Fibroblast of lung (primary cell): ENCODE measurements around the gene RRH.

Source experiments
- CTCF ChIP-seq, 2 donors: IDR thresholded peaks in 1 of 2; conservative IDR thresholded peaks in 1 of 2; 1 replicate in 1 of 2; 2 replicates in 1 of 2; pipeline ENCODE4 v1.5.1; 2011 to 2012; ENCODE audit warnings: low read length in 2 of 2, control low read depth in 1 of 2, inconsistent platforms in 1 of 2, low read depth in 1 of 2, mild to moderate bottlenecking in 1 of 2
- EZH2 ChIP-seq: IDR thresholded peaks from 2 replicates; pipeline ENCODE4 v1.5.1; 2012; ENCODE audit warnings: low read length, control low read depth, mild to moderate bottlenecking; ENCODE audit errors: missing control alignments

DNA sequence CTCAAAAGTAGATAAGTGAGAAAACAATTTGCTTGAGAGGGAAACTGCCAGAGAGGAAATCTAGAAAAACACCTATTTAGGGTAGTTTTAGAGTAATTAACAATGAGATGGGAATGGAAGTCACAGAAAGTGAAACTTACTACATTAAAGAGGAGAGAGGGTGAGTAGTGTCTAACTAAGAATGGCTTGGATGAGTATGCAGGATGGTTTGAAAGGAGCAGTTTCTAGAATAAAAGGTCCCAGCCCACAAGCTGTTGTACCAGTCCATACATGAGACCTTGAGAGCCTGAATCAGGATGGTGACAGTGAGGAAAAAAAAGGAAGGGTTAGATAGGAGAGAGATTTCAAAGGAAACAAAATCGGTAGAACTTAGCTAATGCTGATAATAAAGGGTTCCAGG is 10.9 kb upstream of the RRH start:
- TF ChIP-seq EZH2 (no peak), CTCF (conservative IDR thresholded peaks at IDR 0.05 in 1 of 2, IDR thresholded peaks at IDR 0.05 in 1 of 2; ENCODE audit: low read depth in 1 of 2, low read length in 2 of 2) (no peak)
